GM18907 (cell line): Measurements from ENCODE around the gene SNAP29.
A peak's percentile ranks its signal among the peaks of the same experiment; 100 is the strongest.
"Not testable (repeated sequence)": the region's sequence is repeated elsewhere in the genome, so short reads cannot be mapped to it uniquely, and the experiment has no call there.

Experiments used
- ATAC-seq: cut with Tn5 transposase; IDR thresholded peaks from one replicate; pipeline ENCODE4 v1.9.1; 2021; ENCODE audit warnings: mild to moderate bottlenecking, moderate library complexity; ENCODE audit not compliant: unreplicated experiment

SNAP29 gene

DNA sequence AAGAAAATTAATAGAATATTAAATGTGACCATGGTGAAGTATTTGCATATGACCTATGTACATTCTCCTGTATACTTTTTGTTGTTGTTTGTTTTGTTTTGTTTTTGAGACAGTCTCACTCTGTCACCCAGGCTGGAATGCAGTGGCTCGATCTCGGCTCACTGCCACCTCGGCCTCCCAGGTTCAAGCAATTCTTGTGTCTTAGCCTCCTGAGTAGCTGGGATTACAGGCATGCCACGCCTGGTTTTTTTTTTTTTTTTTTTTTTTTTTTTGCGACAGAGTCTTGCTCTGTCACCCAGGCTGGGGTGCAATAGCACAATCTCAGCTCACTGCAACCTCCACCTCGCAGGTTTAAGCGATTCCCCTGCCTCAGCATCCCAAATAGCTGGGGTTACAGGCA is 38.9 kb downstream of the SNAP29 start:
- ATAC-seq = not testable (repeated sequence)

DNA sequence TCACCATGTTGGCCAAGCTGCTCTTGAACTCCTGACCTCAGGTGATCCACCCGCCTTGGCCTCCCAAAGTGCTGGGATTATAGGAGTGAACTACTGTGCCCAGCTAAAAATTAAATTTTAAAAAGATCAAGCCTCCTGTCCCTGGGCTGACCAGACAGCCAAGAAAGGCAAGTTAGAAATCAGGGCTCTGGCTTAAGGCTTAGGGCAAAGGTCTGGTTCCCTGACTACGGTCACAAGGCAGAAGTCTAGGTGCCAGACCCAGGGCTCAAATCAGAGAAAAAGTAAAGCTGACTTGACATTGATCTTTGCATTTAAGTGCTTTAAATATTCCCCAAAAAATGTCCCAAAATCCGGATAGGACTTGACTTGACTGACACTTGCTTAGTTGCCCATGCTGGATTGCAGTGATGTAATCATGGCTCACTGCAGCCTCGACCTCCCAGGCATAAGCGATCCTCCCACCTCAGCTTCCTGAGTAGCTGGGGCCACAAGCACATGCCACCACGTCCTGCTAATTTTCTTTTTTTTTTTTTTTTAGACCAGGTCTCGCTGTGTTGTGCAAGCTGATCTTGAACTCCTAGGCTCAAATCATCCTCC is 41.1 kb downstream of the SNAP29 start:
- no peak for ATAC-seq

DNA sequence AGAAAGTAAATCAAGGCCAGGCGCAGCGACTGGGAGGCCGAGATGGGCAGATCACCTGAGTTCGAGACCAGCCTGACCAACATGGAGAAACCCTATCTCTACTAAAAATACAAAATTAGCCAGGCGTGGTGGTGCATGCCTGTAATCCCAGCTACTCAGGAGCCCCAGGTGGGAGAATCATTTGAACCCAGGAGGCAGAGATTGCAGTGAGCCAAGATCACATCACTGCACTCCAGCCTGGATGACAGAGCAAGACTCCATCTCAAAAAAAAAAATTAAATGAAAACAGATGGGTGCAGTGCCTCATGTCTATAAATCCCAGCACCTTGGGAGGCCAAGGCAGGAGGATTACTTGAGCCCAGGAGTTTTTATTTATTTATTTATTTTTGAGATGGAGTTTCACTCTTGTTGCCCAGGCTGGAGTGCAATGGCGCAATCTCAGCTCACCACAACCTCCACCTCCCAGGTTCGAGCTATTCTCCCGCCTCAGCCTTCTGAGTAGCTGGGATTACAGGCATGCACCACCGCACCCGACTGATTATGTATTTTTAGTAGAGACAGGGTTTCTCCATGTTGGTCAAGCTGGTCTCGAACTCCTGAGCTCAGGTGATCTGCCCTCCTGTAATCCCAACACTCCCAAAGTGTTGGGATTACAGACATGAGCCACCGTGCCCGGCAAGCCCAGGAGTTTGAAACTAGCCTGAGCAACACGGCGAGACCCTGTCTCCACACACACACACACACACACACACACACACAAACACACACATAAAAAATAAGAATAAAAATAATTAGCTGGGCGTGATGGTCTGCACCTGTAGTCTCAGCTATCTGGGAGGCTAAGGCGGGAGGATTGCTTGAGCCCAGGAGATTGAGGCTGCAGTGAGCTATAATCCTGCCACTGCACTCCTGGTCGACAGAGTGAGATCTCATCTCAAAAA is 42.6 kb downstream of the SNAP29 start:
- not testable (repeated sequence) for ATAC-seq

DNA sequence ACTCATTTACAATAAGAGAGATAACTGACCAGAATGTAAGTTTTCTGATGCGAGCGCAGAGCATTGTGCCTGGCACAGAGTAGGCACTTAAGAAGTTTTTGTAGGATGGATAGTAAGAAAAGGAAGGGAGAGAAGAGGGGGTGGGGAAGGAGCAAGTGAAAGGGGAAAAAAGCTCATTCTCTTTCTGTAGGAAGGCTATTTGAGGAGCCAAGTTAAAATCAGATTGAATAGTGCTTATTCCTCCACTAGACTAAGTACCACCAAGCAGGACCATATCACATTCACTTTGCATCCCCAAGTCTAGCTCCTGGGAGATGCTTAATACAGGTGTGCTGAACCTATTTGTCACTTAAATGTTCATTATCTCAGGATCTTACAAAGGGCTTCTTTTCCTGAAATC is 44.3 kb downstream of the SNAP29 start:
- ATAC-seq = no peak

DNA sequence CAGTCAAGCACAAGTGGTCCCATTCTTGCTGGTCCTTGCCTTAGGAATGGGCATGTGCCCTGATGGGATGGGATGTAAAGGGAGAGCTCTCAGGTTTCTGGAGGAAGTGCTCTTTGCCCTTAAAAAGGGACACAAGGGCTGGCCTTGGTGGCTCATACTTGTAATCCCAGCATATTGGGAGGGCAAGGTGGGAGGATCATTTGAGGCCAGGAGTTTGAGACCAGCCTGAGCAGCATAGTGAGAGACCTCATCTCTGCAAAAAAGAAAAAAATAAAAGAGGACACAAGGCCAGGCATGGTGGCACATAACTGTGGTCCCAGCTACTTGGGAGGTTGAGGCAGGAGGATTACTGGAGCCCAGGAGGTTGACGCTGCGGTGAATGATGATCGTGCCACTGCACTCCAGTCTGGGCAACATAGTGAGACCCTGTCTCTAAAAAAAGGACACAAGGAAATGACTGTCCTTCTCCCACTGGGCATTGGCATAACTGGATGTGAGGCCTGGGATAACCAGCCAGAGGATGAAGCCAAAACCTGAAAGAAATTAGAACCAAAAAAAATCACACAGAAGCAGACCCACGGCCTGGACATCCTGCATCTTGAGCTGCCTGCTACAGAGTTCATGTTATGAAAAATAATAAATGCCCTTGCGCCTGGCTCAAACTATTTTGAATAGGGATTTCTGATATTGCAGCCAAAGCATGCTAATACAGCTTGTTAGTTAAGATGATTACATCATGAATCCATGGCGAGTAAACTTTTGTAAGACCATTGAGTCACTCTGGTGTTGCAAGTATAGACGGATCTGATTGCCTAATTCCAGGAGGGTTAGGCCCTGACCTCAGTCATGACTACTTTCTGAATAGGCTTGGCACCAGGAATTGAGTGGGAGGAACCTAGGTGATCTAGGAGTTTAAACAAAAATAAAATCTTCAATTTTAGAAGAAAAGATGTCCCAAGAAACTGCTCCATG is 45.5 kb downstream of the SNAP29 start:
- no peak for ATAC-seq

DNA sequence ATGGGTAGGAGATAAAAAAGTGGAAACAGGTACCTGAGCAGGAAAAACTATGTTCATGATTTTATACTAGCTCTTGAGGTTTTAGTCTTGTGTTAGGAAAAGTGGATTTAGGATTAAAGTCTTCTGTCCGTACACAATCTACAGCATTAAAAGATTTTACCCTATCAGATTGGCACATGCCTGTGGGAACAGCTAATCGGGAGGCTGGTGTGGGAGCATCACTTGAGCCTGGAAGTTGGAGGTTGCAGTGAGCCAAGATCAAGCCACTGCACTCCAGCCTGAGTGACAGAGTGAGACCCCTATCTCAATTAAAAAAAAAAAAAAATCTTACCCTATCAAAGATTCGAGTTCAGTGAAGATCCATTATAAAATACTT is 46.2 kb downstream of the SNAP29 start:
- no peak for ATAC-seq

DNA sequence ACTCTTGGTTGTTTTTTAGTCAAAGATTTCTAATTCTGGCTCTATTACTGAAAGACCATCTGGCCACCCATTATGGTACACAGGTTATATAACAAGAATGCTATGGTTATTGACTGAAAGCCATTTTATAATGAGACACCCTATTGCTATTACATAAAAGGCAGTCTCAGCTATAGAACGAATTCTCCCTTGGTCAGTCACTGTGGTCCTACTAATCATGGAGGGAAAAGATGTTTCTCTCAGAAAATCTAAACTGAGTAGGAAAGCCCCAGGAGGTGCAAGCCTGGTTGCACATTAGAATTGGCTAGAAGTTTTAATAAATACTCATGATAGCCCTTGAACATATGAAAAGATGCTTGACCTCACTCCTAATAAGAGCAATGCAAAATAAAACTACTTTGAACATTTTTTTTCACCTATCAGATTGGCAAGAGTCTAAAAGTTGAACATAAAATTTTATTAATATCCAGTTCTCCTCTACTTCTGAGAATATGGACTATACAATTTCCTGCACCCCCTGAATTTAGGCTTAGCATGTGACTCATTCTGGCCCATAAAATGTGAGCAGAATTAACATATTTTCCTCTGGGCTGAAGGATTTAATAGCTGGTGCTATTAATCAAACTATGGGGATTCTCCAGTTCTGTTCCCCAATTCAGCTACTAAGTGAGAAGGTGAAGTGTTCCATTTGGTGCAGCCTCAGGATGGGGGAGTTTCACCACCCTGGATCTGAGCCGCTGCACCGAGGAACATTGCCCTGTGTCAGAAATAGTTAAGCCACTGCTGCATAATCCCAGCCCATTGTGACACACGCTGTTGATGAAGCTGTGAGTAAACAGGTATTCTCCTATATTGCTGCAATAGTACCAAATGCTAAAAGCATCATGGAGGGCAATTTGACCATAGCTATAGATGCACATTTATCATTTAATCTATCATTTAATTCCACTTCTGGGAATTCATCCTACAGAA is 46.9 kb downstream of the SNAP29 start:
- ATAC-seq = no peak

DNA sequence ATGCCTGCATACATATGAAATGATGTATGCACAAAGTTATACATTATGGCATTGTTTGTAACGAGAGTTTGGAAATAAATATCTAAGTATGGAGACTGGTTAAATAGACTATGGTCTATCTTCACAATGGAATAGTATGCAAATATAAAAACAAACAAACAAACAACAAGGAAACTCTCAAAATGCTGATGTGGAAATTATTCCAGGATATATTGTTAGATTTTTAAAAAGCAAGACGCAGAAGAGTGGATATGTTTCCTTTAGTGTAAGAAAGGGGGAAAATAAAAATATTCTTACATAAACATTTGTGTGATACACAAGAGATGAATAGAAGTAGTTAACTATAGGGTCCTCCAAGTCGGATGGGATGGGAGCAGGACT is 47.6 kb downstream of the SNAP29 start:
- no peak for ATAC-seq

DNA sequence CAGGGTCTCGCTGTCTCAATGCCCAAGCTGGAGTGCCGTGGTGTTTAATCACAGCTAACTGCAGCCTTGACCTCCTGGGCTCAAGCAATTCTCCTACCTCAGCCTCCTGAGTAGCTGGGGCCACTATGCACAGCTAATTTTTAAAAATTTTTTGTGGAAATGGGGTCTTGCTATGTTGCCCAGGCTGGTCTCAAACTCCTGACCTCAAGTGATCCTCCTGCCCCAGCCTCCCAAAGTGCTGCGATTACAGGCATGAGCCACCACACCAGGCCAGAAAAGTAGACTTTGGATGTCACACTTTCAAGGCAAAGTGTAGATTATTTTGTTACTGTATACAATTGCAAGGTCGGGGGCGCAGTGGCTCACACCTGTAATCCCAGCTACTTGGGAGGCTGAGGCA is 49.9 kb downstream of the SNAP29 start:
- ATAC-seq = not testable (repeated sequence)

DNA sequence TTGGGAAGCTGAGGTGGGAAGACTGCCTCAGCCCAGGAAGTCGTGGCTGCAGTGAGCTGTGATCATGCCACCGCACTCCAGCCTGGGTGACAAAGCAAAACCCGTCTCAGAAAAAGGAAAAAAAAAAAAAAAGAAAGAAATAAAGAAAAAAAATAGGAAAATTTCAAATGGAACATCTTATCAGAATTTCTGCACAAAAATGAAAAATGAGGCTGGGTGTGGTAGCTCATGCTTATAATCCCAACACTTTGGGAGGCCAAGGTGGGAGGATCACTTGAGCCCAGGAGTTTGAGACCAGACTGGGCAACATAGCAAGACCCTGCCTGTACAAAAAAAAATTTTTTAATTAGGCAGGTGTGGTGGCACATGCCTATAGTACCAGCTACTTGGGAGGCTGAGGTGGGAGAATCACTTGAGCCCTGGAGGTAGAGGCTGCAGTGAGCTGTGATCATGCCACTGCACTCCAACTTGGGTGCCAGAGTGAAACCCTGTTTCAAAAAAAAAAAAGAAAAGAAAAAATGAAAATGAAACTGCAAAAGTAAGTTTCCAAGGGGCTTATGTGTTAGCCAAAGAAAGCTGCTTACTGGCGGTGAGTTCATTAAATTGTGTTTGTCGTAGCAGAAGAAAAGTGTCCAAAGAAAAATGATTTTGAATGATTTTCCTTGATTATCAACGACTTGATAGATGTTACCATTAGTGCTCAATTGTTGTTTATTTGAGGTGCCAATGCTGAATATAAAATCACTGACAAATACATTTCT is 50.9 kb downstream of the SNAP29 start:
- ATAC-seq = no peak

DNA sequence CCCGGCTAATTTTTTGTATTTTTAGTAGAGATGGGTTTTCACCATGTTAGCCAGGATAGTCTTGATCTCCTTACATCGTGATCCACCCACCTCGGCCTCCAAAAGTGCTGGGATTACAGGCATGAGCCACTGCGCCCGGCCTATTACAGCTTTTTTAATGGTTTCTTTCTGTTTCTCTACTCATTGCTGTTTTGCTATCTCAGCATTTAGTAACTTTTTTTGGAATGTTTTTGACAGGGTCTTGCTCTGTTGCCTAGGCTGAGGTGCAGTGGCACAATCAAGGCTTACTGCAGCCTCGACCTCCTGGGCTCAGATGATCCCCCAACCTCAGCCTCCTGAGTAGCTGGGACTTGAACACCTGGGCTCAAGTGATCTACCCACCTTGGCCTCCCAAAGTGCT is 53.7 kb downstream of the SNAP29 start:
- no peak for ATAC-seq

DNA sequence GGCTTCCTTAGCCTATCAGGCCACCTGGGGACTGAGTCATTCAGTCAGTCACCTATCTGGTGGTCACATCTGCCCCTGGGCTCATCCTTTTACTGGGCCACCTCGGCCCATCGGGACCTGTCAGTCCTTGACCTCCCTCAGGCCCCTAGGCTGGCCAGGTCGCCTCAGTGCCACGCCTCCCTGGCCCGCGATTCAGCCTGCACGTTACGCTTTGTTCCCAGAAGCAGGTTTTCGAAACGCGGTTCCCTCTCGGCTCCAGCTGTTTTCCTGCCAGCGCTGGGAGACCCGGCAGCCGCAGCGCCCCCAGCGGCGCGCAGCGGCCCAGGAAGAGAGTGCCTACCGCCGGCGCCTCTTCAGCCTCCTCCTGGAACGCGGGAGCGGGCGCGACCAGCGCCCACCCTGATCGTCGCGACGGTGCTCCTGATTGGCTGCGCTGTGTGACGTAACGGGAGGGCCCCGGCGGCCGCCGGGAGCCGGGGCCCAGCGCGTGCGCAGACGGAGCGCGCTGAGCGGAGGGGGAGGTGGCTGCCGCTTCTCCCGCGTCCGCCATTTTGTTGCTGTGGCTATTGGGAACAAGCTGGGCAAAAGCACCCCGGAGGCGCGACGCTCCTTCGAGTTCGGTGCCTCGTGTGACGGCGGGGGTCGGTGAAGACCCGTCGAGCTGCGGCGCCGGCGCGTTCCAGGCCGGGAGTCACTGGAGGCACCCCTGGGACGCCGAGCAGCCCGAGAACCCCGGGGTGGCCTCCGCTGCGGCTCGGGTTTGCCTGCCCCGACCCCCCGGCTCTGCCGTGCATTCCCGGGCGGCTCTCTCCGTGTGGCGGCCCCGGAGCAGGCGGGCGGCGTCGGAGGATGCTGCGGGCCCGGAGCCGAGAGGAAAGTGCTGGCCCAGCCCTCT is 58.4 kb downstream of the SNAP29 start, which contains the start of gene CRKL:
Gene CRKL (plus strand): TSS at position 492 of the 895 bp plus-strand sequence. CDS start 528 bp downstream, outside the sequence.
- ATAC-seq = peak; percentile 94

DNA sequence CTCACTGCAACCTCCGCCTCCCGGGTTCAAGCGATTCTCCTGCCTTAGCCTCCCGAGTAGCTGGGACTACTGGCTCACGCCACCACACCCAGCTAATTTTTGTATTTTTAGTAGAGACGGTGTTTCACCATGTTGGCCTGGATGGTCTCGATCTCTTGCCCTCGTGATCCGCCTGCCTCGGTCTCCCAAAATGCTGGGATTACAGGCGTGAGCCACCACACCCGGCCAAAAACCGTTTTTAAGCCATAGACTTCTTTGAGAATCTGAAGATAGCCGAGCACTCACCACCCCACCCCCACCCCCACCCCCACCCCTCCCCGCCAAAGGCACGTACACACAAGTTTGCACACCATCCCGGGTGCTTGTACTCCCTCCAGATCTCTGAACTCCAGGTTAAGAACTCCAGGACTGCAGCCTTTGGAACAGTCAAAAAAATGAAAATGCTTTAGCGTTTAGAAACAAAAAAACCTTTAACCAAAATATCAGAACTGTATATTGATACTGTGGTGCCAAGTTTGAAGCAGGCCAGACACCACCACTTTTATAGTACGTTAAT is 59.9 kb downstream of the SNAP29 start:
- no peak for ATAC-seq

DNA sequence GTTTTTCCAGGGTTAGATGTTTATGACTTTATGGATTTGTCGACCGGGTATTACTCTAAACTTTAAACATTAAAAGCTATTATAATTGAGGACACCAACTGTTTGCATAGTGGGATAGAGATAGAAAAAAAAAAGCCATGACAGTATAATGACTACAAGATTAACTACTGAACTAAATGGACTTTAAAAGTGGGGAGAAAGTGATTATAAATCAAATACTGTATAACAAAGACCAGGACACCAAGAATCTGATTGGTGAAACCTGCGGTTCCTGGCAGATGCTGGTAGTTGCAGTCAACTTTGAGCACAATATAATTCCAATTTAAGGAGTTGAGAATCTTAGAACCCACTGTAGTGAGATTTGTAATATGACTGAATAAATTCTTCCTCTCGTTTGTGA is 60.9 kb downstream of the SNAP29 start:
- no peak for ATAC-seq

DNA sequence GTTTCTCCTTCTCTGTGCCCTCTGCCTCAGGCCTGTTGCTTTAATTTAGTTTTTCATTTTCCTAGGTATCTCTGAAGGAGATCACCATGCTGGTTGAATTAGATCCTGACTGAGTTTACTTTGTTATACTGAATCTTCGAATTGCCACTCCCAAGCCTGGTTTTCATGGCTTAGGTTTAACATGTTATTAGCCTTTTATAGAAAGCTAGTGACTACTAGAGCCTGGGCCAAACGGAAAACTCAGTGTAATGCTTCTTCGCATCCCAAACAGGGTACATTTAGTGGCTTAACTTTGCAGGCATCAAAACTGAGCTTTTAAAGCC is 62.0 kb downstream of the SNAP29 start:
- no peak for ATAC-seq

DNA sequence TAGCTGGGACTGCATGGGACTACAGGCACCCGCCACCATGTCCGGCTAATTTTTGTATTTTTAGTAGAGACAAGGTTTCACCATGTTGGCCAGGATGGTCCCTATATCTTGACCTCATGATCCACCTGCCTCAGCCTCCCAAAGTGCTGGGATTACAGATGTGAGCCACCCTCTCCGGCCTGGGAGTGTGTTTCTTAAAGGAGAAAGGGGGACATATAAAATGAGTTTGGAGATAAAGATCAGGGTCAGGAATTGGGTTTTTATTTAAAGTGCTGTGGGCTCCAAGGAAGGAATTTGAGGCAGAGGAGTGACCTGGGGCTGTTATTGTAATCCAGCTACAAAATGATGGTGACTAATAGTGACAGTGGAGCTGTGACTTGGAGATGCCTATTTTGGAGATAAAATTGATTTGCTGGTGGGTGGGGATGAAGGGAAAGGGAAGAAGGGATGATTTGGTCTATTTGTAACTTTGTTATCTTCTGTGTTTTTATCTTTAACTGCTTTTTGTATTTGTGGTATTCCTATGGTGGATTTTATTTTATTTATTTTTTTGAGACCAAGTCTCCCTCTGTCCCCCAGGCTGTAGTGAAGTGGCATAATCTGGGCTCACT is 63.4 kb downstream of the SNAP29 start:
- ATAC-seq = no peak

DNA sequence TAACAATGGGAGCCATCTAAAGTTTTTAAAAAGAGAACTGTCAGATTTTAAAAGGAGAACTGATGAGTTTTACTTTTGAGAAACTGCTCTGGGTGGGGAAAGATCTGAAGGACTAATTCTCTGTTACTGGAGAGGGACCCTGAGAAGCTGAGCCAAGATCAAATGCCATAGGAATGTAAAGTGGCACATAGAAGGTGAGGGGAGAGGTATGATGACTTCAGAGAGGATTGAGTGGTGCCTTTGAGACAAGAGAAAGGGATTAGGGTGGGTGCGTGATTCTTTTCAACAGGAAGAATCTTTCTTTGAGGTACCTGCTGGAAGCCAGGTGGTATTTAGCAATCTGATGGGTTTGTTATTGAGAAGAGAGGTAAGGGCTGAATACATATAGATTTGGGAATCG is 67.4 kb downstream of the SNAP29 start:
- ATAC-seq = no peak
